Endothelial cell of umbilical vein (primary cell): ENCODE results near the gene SPATA33. TPM values are rescaled to one million over a fixed set of nuclear protein-coding genes. Genes with fewer than 3 reads are reported as not detected.

Source experiments
- BruUV-seq: library from RNA; stranded (reverse); fragments of 400-500 nt; replicated peaks from 2 replicates; lab custom pipeline; 2021; lab: Mats Ljungman, UMichigan
- CTCF ChIA-PET: fragments of 300-600, 350-600 bp; sonication (Branson Sonifier 250); formaldehyde crosslinking; loops from one replicate; lab custom pipeline; 2021; ENCODE audit warnings: antibody characterized with exemption, inconsistent platforms; lab: Charles Lee
- POLR2A ChIA-PET: fragments of 300-600, 350-600 bp; sonication (Branson Sonifier 250); formaldehyde crosslinking; loops from one replicate; lab custom pipeline; 2021; ENCODE audit warnings: antibody characterized with exemption, inconsistent platforms; lab: Charles Lee
- DNase-seq: peaks from one replicate; pipeline ENCODE4 v3.0.0-alpha.2; 2011; ENCODE audit warnings: low read depth, low spot score
- FAIRE-seq: peaks from 2 replicates; lab custom pipeline; 2011; peaks lifted over from hg19 to GRCh38; lab: Jason Lieb, UNC
- H2AFZ ChIP-seq: 2 replicates; pipeline ENCODE4 v1.6.0; 2012; ENCODE audit warnings: low read depth, low read length, control low read depth, inconsistent platforms
- H3K27ac ChIP-seq: 2 replicates; pipeline ENCODE4 v1.5.1; 2011; ENCODE audit warnings: low read depth, mild to moderate bottlenecking, control low read depth, low read length, moderate library complexity; ENCODE audit not compliant: insufficient read depth
- H3K27me3 ChIP-seq, 2 experiments: 2 replicates each; pipeline versions ENCODE4 v1.6.0 to v1.6.1; 2011; ENCODE audit warnings: low read length in 2 of 2, mixed read lengths in 1 of 2; ENCODE audit not compliant: control insufficient read depth in 2 of 2, insufficient read depth in 2 of 2
- H3K36me3 ChIP-seq, 2 experiments: 2 replicates in 1 of 2; 3 replicates in 1 of 2; pipeline ENCODE4 v1.5.1; 2011; ENCODE audit warnings: low read length in 2 of 2, mild to moderate bottlenecking in 1 of 2, moderate library complexity in 1 of 2; ENCODE audit not compliant: control insufficient read depth in 2 of 2, insufficient read depth in 2 of 2; ENCODE audit errors: extremely low read depth in 1 of 2
- H3K4me1 ChIP-seq: 3 replicates; pipeline ENCODE4 v1.5.1; 2011; ENCODE audit warnings: mild to moderate bottlenecking, low read length; ENCODE audit not compliant: control insufficient read depth, insufficient read depth; ENCODE audit errors: extremely low read depth
- H3K4me2 ChIP-seq: 2 replicates; pipeline ENCODE4 v1.6.1; 2011; ENCODE audit warnings: low read length, control low read depth, mixed read lengths; ENCODE audit not compliant: insufficient read depth
- H3K4me3 ChIP-seq, 3 experiments: fragments of 200-600 bp in 1 of 3; sonication (generic), shearing (Covaris generic) in 1 of 3; replicated peaks in 1 of 3; 2 replicates each; pipeline ENCODE4 v1.5.1; 2011 to 2016; ENCODE audit warnings: control low read depth in 3 of 3, low read length in 3 of 3, mild to moderate bottlenecking in 2 of 3, inconsistent platforms in 1 of 3, low read depth in 1 of 3, moderate library complexity in 1 of 3; ENCODE audit not compliant: insufficient read depth in 1 of 3
- H3K79me2 ChIP-seq: 2 replicates; pipeline ENCODE4 v1.6.0; 2012; ENCODE audit warnings: low read length, inconsistent platforms; ENCODE audit not compliant: control insufficient read depth, insufficient read depth
- H3K9ac ChIP-seq: replicated peaks from 2 replicates; pipeline ENCODE3; 2011; ENCODE audit warnings: low read length, control low read depth; ENCODE audit not compliant: insufficient read depth; ENCODE audit errors: extremely low read depth
- H3K9me1 ChIP-seq: replicated peaks from 3 replicates; pipeline ENCODE4 v1.6.0; 2011; ENCODE audit warnings: mild to moderate bottlenecking, low read length; ENCODE audit not compliant: control insufficient read depth, insufficient read depth; ENCODE audit errors: extremely low read depth
- H3K9me3 ChIP-seq: replicated peaks from 2 replicates; pipeline ENCODE4 v1.5.1; 2012; ENCODE audit warnings: low read length, inconsistent platforms; ENCODE audit not compliant: control insufficient read depth, insufficient read depth
- H4K20me1 ChIP-seq: replicated peaks from 2 replicates; pipeline ENCODE3; 2011; ENCODE audit warnings: mild to moderate bottlenecking, low read length; ENCODE audit not compliant: control insufficient read depth, insufficient read depth; ENCODE audit errors: extremely low read depth
- CTCF ChIP-seq, 2 donors: IDR thresholded peaks; 1 replicate in 1 of 2; 2 replicates in 1 of 2; pipeline ENCODE4 v1.5.1; 2011; ENCODE audit warnings: low read length in 2 of 2, mild to moderate bottlenecking in 2 of 2, moderate library complexity in 2 of 2, control low read depth in 1 of 2, inconsistent platforms in 1 of 2, low read depth in 1 of 2; ENCODE audit not compliant: insufficient read depth in 1 of 2; ENCODE audit errors: extremely low read depth in 1 of 2
- EZH2 ChIP-seq: IDR thresholded peaks from 2 replicates; pipeline ENCODE4 v1.6.1; 2012; ENCODE audit warnings: borderline replicate concordance, low read depth, mild to moderate bottlenecking, moderate library complexity, low read length, inconsistent platforms; ENCODE audit not compliant: severe bottlenecking
- FOS ChIP-seq: IDR thresholded peaks from 2 replicates; pipeline ENCODE4 v1.6.1; 2011; ENCODE audit warnings: mild to moderate bottlenecking, low read length, moderate library complexity, borderline replicate concordance; ENCODE audit not compliant: insufficient read depth
- GATA2 ChIP-seq: IDR thresholded peaks from 2 replicates; pipeline ENCODE4 v1.7.0; 2011; ENCODE audit warnings: low read depth, mild to moderate bottlenecking, moderate library complexity, mixed read lengths, low read length; ENCODE audit not compliant: insufficient read length, insufficient read depth
- JUN ChIP-seq: IDR thresholded peaks from 2 replicates; pipeline ENCODE4 v1.6.1; 2011; ENCODE audit warnings: borderline replicate concordance, low read depth; ENCODE audit not compliant: insufficient read length, insufficient read depth
- MAX ChIP-seq: IDR thresholded peaks from 2 replicates; pipeline ENCODE4 v1.6.1; 2011; ENCODE audit not compliant: insufficient read depth, insufficient read length
- MYC ChIP-seq: IDR thresholded peaks from one replicate; pipeline ENCODE4 v1.6.1; 2011; ENCODE audit warnings: mild to moderate bottlenecking, low read depth, low read length
- POLR2A ChIP-seq: IDR thresholded peaks from 2 replicates; pipeline ENCODE4 v1.6.1; 2012; ENCODE audit warnings: low read depth, mild to moderate bottlenecking, control low read depth, low read length
- POLR2AphosphoS5 ChIP-seq: IDR thresholded peaks from 2 replicates; pipeline ENCODE4 v1.6.1; 2012; ENCODE audit warnings: low read depth, mild to moderate bottlenecking, control low read depth, low read length, moderate library complexity; ENCODE audit not compliant: insufficient read depth
- dilution Hi-C: fragments of 300-500 bp; cut with MboI; formaldehyde crosslinking; loops from one replicate; pipeline ENCODE4 v1.15.0; 2019; ENCODE audit warnings: low sequenced_read_pairs; ENCODE audit not compliant: extremely low pct_ligation_motif_present
- intact Hi-C: fragments of 100-400 bp; cut with micrococcal nuclease; formaldehyde crosslinking; loops from one replicate; pipeline ENCODE4 v1.10.0; 2022
- polyA plus RNA-seq, 4 experiments: library from polyadenylated mRNA; depleted of rRNA in 3 of 4; stranded (reverse) in 3 of 4; unstranded in 1 of 4; fragments of >200 nt; gene quantifications; 2 replicates each; pipeline versions ENCODE4 v1.2.1 to v1.2.3, GENCODE V29; 2011 to 2012; ENCODE audit warnings: missing spikeins in 1 of 4
- total RNA-seq: library from RNA; stranded (reverse); gene quantifications from 2 replicates; pipeline ENCODE4 v1.2.3, GENCODE V29; 2021

The SPATA33 gene
- total and polyA plus RNA-seq, 2 donors (not counting 3 experiments of a cell fraction or from before 2014, with no cell fraction given) = 3.5 to 11.4 TPM

GRCh38 chr16:89716493-89716892, 58.9 kb downstream of the SPATA33 start:
- FAIRE-seq = no peak
- dilution Hi-C loops = no loop called here
- H3K36me3 ChIP-seq = peaks cover 0 to 3% of the 10 kb centered on the region in 2 experiments

More at GRCh38 chr16:89716493-89716892, 58.9 kb downstream of the SPATA33 start:
- no peak for DNase-seq
- Histone ChIP-seq H3K27ac (no peak overlapping the region), H3K4me3 (no peak overlapping the region), H3K4me1 (peaks cover 28% of the 10 kb centered on the region), H4K20me1 (no peaks in the 10 kb centered on the region), H3K9ac (no peak overlapping the region), H2AFZ (no peak overlapping the region), H3K27me3 (no peaks in the 10 kb centered on the region), H3K4me2 (no peak overlapping the region), H3K9me1 (no peaks in the 10 kb centered on the region), H3K9me3 (no peaks in the 10 kb centered on the region), H3K79me2 (peaks cover 14% of the 10 kb centered on the region)
- no TSS peak for BruUV-seq
- TF ChIP-seq JUN = no peak
- TF ChIP-seq GATA2 = no peak
- no peak for TF ChIP-seq POLR2A
- no peak for TF ChIP-seq CTCF (IDR thresholded peaks at IDR 0.05; ENCODE audit: extremely low read depth in 1 of 2, insufficient read depth in 1 of 2, low read depth in 1 of 2, low read length in 2 of 2)
- TF ChIP-seq EZH2 = no peak
- no peak for TF ChIP-seq MAX
- no peak for TF ChIP-seq POLR2AphosphoS5
- no peak for TF ChIP-seq MYC
- no peak for TF ChIP-seq FOS
- POLR2A ChIA-PET = no interaction called here
- CTCF ChIA-PET = interaction anchor here (1.3 kb wide), 1 partner anchor 11 kb away, joined by 5 read pairs; no protein-coding TSS in a partner anchor
- intact Hi-C loops = no loop called here
